ENCODE measurements around the gene PSMA7.
"Not testable (repeated sequence)": the region's sequence is repeated elsewhere in the genome, so short reads cannot be mapped to it uniquely, and the experiment has no call there.

PSMA7 gene

DNA sequence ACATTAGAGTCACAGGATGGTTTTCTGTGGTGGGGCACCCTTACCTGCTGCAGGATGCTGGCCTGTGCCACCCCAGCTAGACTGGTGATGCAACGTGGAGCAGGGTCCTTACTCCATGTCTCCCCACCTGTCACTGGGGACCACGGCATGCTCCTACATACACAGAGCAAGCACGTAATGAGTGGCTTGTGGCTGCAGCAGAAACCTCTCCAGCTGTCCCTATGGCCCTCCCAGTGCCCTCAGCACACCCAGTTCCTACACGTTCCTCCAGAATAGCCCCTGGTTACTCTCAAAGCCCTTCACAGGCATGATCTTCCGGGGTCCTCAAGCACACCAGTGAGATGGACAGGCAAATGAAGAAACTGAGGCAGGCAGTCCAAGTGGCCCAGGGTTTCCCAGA lies 24.1 kb downstream of the PSMA7 start:
- no peak for DNase-seq (ENCODE audit: low spot score)

GRCh38 chr20:62118113-62119043 lies 24.8 kb downstream of the PSMA7 start:
- DNase-seq (ENCODE audit: low spot score): no peak

- no peak for DNase-seq (ENCODE audit: low spot score)
These were observed 25.5 kb downstream of the PSMA7 start for GRCh38 chr20:62117658-62118057.

DNA sequence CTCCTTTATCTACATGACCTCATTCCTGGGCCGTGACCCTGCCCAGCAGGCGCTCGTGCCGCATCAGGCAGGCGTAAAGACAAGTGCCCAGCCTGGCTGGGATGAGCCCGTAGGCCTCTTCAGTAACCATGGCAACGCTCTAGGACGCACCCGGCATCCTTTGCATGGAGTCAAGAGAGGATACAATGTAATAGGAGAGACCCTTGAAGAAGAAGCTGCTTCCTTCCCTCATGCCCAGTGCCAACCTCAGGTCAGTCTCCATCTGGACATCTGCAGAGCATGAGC lies 25.9 kb downstream of the PSMA7 start:
- DNase-seq (ENCODE audit: low spot score): no peak

GRCh38 chr20:62116558-62117361 lies 26.4 kb downstream of the PSMA7 start:
- DNase-seq (ENCODE audit: low spot score): no peak

GRCh38 chr20:62115800-62116407 lies 27.3 kb downstream of the PSMA7 start:
- DNase-seq (ENCODE audit: low spot score): not testable (repeated sequence)

DNA sequence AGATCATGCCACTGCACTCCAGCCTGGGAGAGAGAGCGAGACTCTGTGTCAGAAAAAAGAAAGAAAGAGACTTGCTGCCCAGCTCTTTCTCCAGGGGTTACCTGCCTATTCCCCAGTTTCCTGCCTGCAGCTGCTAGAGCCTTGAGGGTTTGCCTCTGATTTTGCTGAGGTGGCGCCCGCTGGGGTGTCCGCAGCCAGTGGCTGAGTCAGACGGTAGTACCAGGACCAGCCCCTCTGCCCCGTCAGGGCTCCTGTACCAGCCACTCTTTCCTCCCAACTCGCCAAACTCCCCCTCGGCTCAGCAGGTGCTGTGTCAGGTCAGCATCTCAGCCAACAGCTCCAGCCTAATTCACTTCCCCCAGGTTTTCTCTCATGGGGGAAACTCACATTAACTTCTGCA lies 28.3 kb downstream of the PSMA7 start:
- DNase-seq (ENCODE audit: low spot score): no peak

DNA sequence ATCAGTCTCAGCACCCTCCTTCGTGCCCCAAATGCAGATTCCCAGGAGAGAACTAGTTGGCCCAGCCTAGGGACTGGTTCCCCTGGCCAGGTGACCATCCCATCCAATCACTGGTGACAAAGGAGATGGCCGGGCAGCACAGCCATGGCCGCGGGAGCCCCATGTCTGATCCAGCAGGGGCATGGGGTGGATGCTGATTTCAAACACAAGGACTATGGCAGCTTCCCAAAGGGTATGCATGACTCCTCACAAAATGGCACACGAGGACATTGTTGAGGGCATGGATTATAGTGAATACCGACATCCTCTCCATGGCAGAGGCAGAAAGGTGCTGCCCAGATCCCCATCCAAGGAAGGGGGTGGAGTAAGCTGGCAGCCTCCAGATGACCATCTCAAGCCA lies 30.8 kb downstream of the PSMA7 start:
- no peak for DNase-seq (ENCODE audit: low spot score)

GRCh38 chr20:62111148-62111547 lies 32.0 kb downstream of the PSMA7 start:
- DNase-seq (ENCODE audit: low spot score): no peak

- no peak for DNase-seq (ENCODE audit: low spot score)
These were observed 37.6 kb downstream of the PSMA7 start for GRCh38 chr20:62105592-62105991.

GRCh38 chr20:62104791-62105345 lies 38.3 kb downstream of the PSMA7 start:
- no peak for DNase-seq (ENCODE audit: low spot score)

DNA sequence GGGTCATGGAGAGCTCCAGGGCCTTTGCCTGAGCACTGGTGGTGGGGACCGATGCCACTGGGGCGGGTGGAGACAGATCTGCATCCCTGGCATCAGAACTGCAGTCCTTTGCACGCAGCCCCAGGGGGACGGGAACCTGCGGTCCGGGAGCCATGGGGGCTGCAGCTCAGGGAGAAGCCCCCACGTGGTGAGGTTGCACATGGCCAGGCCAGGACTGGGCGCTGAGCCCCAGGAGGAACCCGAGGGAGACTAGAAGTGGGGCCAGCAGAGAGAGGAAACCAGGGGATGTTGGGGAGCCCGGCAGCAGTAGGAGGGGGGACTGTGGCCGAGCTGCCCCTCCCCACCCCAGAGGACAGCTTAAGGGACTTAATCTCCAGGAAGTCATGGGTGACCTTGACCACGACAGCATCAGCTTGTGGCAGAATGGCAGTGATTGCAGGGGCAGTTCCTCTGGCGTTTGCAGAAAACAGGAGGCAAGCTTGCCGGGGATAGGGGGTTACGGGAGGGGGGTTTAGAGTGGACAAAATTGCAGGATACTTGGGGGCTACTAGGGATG lies 38.9 kb downstream of the PSMA7 start:
- no peak for DNase-seq (ENCODE audit: low spot score)

DNA sequence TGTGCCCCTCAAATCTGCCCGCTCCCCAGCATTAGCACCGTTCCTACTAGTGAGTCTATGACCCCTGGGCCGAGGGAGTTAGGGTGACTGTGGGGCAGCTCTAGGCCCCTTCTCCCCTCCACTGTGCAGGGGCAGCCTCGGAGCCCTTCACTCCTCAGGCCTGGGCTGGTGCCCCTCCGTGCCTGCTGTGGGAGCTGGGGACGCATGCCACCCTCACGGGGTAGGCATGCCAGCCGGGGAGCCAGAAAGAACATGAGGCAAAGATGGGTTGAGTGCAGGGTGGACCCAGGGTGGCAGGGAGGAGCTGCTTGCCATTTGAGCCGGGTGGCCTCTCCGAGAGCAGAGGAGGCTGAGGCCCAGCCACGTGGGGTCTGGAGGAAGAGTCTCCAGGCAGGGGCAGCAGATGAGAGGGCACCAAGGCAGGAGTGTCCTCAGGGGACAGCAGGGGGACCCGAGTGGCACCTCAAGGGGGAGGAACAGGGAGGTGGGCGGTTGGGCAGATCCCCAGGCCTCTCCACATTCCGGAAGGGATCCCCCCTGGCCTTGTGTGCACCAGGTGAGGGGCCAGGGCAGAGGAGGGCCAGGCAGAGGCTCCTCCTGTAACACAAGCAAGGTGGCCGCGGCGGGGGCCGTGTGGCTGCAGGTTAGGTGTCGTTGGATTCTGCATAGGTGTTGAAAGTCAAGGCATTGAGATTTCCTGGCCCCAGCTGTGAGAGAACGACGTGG lies 39.5 kb downstream of the PSMA7 start:
- DNase-seq (ENCODE audit: low spot score): no peak

GRCh38 chr20:62101078-62101477 lies 42.1 kb downstream of the PSMA7 start:
- DNase-seq (ENCODE audit: low spot score): no peak

- DNase-seq (ENCODE audit: low spot score): no peak
These were observed 45.2 kb downstream of the PSMA7 start for GRCh38 chr20:62097881-62098407.

DNA sequence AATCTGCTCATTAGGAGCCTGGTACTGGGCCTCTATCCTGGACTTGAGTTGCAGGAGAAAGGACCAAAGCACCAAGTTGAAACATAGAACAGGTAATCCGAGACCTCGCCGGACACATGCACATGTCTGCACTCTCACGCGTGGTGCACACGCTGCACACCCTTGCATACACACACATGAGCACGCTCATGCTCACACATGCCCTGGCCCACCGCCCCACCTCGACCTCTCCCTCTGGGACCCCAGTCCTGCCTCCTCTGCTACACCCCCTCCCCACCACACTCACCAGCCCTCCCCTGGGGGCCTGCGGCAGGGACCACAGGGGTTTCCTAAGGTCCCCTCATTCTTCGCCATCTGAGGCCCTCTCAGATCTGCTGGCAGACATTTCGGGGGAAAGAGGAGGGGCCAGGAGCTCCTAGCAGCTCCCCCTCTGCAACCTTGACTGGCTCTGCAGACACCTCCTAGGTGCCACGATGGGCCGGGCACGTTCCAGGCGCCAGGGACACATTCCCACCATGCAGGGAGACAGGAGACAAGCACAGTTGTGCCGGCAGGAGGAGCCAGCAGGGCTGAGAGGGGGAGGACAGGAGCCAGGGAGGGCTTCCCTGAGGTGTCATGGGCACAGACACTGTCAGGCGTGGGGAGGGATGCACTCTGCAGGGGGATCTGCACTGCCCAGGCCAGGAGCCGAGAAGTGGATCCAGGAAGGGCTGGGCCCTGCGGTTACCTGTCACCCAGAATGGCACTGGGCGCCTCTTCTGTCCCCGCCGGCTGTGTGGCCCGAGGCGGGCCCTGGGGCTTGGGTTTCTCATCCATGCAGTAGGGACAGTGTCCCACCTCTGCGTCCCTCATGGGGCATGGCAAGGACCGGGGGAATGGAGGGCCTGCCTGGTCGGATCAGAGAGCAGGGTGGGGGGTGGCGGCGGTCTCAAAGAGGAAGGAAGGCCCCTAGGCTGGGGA lies 46.5 kb downstream of the PSMA7 start:
- DNase-seq (ENCODE audit: low spot score): no peak

GRCh38 chr20:62089393-62089792 lies 53.8 kb downstream of the PSMA7 start:
- no peak for DNase-seq (ENCODE audit: low spot score)

GRCh38 chr20:62088258-62089127 lies 54.7 kb downstream of the PSMA7 start:
- DNase-seq (ENCODE audit: low spot score): peak; percentile 63

- no peak for DNase-seq (ENCODE audit: low spot score)
These were observed 55.6 kb downstream of the PSMA7 start for GRCh38 chr20:62087632-62088031.

Measured in hepatic stellate cell (primary cell).